C1 segment of cervical spinal cord (tissue), 14 donors: Measurements from ENCODE around the gene CALHM3.
"Not testable (repeated sequence)": the region's sequence is repeated elsewhere in the genome, so short reads cannot be mapped to it uniquely, and the experiment has no call there.

ENCODE experiments used
- DNase-seq, 14 donors: peaks; one replicate each; lab custom pipeline; 2025; lab: John Stamatoyannopoulos, UW

Gene CALHM3, protein sequence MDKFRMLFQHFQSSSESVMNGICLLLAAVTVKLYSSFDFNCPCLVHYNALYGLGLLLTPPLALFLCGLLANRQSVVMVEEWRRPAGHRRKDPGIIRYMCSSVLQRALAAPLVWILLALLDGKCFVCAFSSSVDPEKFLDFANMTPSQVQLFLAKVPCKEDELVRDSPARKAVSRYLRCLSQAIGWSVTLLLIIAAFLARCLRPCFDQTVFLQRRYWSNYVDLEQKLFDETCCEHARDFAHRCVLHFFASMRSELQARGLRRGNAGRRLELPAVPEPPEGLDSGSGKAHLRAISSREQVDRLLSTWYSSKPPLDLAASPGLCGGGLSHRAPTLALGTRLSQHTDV

GRCh38 chr10:103479135-103479534 is at the start of gene CALHM3:
TSS of gene CALHM3 (minus strand) at chr10:103479240. CDS start at chr10:103479032, 208 bp downstream.
- DNase-seq: no peak

DNA sequence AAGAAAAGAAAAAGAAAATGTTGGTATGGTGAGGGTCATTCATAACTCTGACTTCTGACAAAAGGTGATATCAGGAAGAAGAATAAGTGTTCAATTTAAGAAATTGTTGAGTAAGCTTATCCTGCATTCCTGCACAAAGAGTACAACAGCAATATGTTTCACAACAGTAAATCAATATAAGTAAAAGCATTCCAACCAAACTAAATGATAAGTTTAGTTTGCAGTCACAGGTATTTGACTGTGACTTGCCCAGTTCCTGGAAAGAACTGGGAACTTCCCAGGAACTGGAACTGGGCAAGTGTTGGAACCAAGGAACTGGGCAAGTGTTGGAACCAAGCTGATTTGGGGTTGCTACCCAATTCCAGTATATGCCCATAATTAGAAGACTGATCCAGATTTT is 49.5 kb upstream of the CALHM3 start:
- DNase-seq: no peak

DNA sequence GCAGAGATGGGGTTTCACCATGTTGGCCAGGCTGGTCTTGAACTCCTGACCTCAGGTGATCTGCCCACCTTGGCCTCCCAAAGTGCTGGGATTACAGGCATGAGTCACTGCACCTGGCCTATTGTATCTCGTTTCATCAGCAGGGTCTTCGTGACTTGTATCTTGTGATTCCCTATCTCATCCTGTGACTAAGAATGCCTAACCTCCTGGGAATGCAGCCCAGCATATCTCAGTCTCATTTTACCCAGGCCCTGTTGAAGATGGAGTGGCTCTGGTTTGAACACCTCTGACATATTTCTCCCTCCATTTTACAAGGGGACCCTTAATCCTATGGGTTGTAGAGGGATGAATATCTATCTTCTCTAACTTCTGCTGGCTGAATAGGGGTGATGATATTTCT is 48.4 kb upstream of the CALHM3 start:
- not testable (repeated sequence) for DNase-seq

DNA sequence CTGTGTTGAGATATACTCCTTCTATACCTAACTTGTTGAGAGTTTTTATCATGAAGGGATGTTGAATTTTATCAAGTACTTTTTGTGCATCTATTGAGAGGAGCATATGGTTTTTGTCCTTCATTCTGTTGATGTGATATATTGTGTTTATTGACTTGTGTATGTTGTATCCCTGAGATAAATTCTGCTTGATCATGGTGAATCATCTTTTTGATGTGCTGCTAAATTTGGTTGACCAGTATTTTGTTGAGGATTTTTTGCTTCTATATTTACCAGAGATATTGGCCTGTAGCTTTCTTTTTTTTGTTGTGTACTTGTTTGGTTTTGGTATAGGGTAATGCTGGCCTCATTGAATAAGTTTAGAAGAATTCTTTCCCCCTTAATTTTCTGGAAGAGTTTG is 46.9 kb upstream of the CALHM3 start:
- no peak for DNase-seq

DNA sequence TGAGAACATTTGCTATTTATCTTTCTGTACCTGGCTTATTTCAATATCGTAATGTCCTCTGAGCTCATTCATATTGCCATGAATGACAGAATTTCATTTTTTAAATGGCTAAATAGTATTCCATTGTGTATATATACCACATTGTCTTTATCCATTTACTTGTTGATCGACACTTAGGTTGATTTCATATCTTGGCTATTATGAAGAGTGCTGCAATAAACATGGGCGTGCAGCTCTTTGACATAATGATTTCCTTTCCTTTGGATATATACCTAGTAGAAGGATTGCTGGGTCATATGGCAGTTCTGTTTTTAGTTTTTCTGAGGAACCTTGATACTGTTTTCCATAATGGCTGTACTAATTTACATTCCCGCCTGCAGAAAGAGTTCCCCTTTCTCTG is 44.6 kb upstream of the CALHM3 start:
- DNase-seq: no peak

- DNase-seq: not testable (repeated sequence)
Measured at GRCh38 chr10:103522006-103522405, 43.0 kb upstream of the CALHM3 start.

GRCh38 chr10:103519798-103520197 is 40.8 kb upstream of the CALHM3 start:
- no peak for DNase-seq

DNA sequence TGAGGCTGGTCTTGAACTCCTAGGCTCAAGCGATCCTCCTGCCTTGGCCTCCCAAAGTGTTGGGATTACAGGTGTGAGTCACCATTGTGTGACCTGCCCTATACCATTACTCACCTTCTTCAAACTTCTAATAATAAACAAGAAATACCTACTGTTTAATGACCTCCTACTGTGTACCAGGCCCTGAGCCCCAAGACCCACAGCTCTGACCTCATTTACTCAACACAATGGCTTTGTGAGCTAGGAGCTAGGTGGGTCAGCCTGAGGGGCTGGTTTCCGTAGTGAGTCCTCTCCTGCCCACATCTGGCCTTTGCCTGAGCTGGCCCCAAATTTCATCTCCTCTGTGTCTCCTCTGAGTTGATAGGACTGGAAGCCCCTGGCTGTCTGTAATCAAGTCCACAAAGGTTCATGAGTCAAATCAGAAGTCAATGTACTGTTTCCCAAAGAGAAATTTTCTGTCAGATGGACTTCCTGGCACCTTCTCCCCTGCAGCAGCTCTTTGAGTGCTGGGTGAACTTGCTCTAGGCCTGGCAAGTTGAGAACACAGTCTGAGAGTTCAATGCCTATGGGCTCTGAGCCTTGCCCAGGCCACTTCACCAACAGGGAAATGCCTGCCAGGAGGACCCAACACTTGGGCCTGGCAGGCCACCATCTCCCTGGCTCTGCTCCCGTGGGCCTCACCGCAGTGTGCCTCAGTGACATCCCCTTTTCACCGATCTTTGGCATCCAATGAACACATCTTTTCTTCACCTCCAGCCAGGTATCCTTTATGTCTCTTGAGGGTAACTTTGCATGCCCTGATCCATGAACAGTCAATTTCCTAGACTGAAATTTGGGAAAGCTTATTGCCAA is 38.4 kb upstream of the CALHM3 start:
- DNase-seq: no peak

DNA sequence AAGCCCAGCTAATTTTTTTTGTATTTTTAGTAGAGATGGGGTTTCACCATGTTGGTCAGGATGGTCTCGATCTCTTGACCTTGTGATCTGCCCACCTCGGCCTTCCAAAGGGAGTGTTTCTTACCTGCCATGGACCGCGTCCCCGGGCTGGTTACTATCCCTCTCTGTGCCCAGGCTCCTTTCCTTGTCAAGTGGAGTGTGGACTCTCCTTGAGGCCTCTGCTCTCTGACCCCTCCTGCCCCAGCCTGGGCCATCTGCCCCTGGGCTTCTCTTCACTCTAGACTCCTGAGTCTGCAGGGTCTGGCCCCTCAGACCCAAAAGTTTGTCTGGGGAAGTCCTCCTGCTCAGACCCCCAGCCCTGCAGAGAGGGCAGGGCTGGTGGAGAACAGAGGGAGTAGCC is 35.2 kb upstream of the CALHM3 start:
- no peak for DNase-seq

DNA sequence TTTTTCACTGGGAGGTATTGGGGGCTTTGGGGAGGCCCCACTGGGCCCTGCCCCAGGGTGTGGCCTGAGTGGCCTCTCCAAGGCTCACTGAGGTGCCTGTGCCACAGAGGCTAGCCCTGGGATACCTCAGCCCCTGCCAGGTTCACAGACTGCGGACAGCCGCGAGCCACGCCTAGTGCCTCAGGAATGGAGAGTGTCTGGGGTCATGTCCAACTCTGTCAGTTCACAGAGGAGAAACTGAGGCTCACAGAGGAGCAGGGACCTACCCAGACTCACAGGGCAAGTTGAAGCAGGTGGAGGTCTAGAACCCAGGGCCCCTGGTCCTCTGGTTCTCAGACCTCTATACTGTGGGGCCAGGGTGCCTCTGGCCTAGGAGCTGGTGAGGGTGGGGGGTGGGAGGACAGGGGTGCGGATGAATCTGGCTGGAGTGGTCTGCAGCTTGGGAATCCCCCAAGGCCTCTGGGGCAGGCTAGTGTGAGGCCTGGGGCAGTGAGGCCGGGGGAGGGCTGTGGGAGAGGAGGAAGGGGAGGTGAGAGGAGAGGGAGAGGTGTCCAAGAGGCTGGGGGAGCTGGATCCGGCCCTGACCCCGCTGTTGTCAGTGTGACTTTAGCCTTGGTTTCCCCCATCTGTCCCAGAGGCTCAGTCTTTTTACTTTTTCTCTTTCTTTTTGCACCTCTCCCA is 34.5 kb upstream of the CALHM3 start:
- no peak for DNase-seq

- DNase-seq: no peak
Measured at GRCh38 chr10:103512591-103513379, 33.7 kb upstream of the CALHM3 start.

- no peak for DNase-seq
Measured at GRCh38 chr10:103512166-103512565, 33.1 kb upstream of the CALHM3 start.

GRCh38 chr10:103510791-103511752 is 32.0 kb upstream of the CALHM3 start:
- DNase-seq: no peak

DNA sequence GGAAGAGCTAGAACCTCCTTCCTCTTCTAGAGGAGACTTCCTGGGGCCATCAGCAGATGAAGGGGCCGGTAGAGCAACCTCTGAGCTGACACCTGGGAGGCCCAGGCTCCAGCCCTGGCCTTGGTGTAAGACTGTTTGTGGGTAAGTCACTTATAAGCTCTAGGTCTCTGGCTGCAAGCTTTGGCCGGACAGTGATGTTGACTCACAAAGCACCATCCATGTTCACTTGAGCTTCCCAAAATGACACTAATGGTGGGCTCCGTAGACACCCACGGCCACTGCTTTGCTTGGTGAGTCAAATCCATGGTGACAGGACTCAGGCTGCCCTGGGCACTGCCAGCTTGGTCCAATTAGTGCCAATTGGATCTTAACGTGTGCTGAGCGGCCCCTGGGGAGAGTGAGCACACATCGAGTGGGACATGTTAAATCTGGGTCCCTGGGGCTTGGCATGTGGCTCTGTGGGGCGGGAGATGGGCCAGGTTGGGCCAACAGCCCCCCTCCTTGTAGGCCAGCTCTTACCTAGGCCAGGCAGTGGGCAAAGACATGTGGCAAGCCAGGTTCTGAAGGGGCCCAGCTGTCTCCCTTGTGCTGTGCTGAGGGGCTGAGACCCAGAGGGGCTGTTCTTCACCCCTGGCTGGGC is 31.1 kb upstream of the CALHM3 start:
- no peak for DNase-seq

DNA sequence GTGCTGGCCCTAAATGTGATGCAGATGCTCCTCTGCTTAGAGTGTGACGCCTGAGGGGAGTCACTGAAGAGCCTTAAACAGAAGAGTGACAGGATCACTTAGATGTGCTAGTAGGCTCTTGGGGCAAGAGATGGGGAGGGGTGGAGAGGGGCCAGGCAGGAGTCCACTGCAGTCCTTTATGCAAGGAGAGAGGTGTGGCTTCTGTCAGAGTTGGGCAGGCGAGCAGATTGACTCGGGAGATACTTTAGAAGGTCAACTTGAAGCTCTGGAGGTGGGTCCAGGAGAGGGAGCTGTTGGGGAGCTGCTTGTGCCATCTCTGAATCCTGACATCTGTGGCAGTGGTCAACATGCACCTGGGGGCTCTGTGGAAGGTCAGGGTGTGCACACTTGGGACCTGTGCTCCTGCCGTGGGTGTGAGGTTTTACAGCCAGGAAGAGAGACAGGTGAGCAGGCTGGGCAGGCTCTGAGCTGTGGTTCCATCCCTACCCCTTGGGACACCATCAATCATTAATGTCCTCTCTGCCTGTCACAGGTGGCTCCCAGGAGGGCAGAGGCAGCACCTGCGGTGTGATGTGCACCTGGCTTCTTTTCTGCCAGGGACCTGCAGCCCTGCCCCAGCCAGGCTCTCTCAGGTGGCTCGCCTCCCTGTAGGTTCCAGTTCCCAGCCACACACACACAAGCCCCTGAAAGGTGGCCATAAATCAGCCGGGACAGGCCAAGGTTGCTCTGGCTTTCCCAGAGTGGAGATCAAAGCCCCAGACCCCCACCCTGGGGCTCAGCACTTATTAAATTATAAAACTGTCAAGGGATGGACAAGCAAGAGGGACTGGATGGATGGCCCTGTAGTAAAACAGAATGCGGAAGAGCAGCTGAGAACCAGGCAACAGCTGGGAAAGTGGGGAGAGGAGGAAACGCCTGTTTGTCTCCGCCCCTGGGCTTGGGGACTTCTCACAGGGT is 28.5 kb upstream of the CALHM3 start:
- DNase-seq: no peak

- no peak for DNase-seq
Measured at GRCh38 chr10:103506061-103506460, 27.0 kb upstream of the CALHM3 start.

DNA sequence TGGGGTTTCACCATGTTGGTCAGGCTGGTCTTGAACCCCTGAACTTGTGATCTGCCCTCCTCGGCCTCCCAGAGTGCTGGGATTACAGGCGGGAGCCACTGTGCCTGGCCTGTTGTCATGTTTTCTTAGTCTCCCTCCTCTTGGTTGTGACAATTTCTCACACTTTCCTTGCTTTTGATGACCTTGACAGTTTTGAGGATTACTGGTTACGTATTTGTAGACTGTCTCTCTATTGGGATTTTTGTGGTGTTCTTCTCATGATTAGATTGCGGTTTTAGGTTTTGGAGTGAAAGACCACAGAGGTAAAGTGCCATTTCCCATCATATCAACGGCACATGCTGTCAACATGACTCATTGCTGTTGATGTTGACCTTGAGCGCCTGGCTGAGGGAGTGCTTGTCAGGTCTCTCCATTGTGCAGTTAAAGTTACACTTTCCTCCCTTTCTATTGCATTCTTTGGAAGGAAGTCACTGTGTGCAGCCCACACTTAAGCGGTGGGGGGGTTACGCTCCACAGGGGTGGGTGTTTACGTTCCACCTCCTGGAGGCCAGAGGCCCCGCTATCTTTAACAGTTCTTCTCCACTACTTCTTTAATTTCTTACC is 25.2 kb upstream of the CALHM3 start:
- no peak for DNase-seq

- DNase-seq: not testable (repeated sequence)
Measured at GRCh38 chr10:103503777-103504176, 24.7 kb upstream of the CALHM3 start.
